Liver (tissue), 9 donors: ENCODE data around the gene PTTG2. TPM values are rescaled to one million over a fixed set of nuclear protein-coding genes. Genes with fewer than 3 reads are reported as not detected.

Source experiments
- DNase-seq: peaks from one replicate; pipeline ENCODE4 v3.0.0-alpha.2; 2017; ENCODE audit warnings: low spot score
- H3K27ac ChIP-seq, 2 donors: one replicate each; pipeline ENCODE4 v1.7.0; 2013; ENCODE audit warnings: inconsistent platforms in 2 of 2, low read length in 2 of 2, control low read depth in 1 of 2, low read depth in 1 of 2, mild to moderate bottlenecking in 1 of 2
- H3K27me3 ChIP-seq, 4 donors: one replicate each; pipeline versions ENCODE4 v1.6.1 to v1.7.0; 2013; ENCODE audit warnings: low read length in 3 of 4, inconsistent platforms in 1 of 4, mild to moderate bottlenecking in 1 of 4, moderate library complexity in 1 of 4; ENCODE audit not compliant: control insufficient read depth in 4 of 4, insufficient read depth in 4 of 4
- H3K36me3 ChIP-seq, 4 donors: one replicate each; pipeline versions ENCODE4 v1.6.1 to v1.7.0; 2013; ENCODE audit warnings: low read length in 3 of 4, mild to moderate bottlenecking in 3 of 4, low read depth in 1 of 4, moderate library complexity in 1 of 4; ENCODE audit not compliant: control insufficient read depth in 4 of 4, insufficient read depth in 3 of 4
- H3K4me1 ChIP-seq, 4 donors: one replicate each; pipeline versions ENCODE4 v1.6.1 to v1.7.0; 2013; ENCODE audit warnings: low read length in 3 of 4, mild to moderate bottlenecking in 3 of 4, moderate library complexity in 1 of 4; ENCODE audit not compliant: control insufficient read depth in 4 of 4, insufficient read depth in 4 of 4
- H3K4me3 ChIP-seq, 3 donors: one replicate each; pipeline versions ENCODE4 v1.6.1 to v1.7.0; 2013; ENCODE audit warnings: low read length in 3 of 3, control low read depth in 1 of 3, low read depth in 1 of 3, mild to moderate bottlenecking in 1 of 3
- H3K9ac ChIP-seq, 2 donors: one replicate each; pipeline ENCODE4 v1.7.0; 2013; ENCODE audit warnings: low read length in 2 of 2, mild to moderate bottlenecking in 2 of 2, moderate library complexity in 2 of 2, control low read depth in 1 of 2, low read depth in 1 of 2
- H3K9me3 ChIP-seq, 4 donors: one replicate each; pipeline versions ENCODE4 v1.6.1 to v1.7.0; 2013; ENCODE audit warnings: low read length in 3 of 4; ENCODE audit not compliant: control insufficient read depth in 4 of 4
- CTCF ChIP-seq: fragments of 150-350 bp; IDR thresholded peaks from 2 replicates; pipeline ENCODE4 v1.5.1; 2017; ENCODE audit warnings: improper control_type of control experiment, low read depth, low read length; ENCODE audit not compliant: missing input control
- EGR1 ChIP-seq, 2 donors: IDR thresholded peaks; 2 replicates each; pipeline ENCODE4 v1.6.1; 2016 to 2018; ENCODE audit warnings: antibody characterized with exemption in 2 of 2, low read depth in 2 of 2
- FOXA1 ChIP-seq: IDR thresholded peaks from 2 replicates; pipeline ENCODE4 v1.6.1; 2016; ENCODE audit warnings: antibody characterized with exemption
- FOXA2 ChIP-seq: IDR thresholded peaks from 2 replicates; pipeline ENCODE4 v1.6.1; 2016; ENCODE audit warnings: antibody characterized with exemption
- GABPA ChIP-seq, 2 donors: IDR thresholded peaks in 1 of 2; conservative IDR thresholded peaks in 1 of 2; 2 replicates each; pipeline ENCODE4 v1.6.1; 2016; ENCODE audit warnings: antibody characterized with exemption in 2 of 2, mild to moderate bottlenecking in 1 of 2, moderate library complexity in 1 of 2
- HNF4A ChIP-seq, 2 donors: conservative IDR thresholded peaks; 2 replicates each; pipeline ENCODE4 v1.6.1; 2016; ENCODE audit warnings: antibody characterized with exemption in 2 of 2, mild to moderate bottlenecking in 2 of 2
- HNF4G ChIP-seq: IDR thresholded peaks from 2 replicates; pipeline ENCODE4 v1.6.1; 2016; ENCODE audit warnings: antibody characterized with exemption
- JUND ChIP-seq, 2 donors: IDR thresholded peaks; 2 replicates each; pipeline ENCODE4 v1.6.1; 2016; ENCODE audit warnings: antibody characterized with exemption in 2 of 2
- MAX ChIP-seq: IDR thresholded peaks from 2 replicates; pipeline ENCODE4 v1.6.1; 2016; ENCODE audit warnings: antibody characterized with exemption
- NR2F2 ChIP-seq: IDR thresholded peaks from 2 replicates; pipeline ENCODE4 v1.6.1; 2016; ENCODE audit warnings: antibody characterized with exemption
- RAD21 ChIP-seq, 2 donors: IDR thresholded peaks; 2 replicates each; pipeline ENCODE4 v1.6.1; 2016; ENCODE audit warnings: antibody characterized with exemption in 2 of 2, mild to moderate bottlenecking in 2 of 2
- REST ChIP-seq: IDR thresholded peaks from 2 replicates; pipeline ENCODE4 v1.6.1; 2016; ENCODE audit warnings: antibody characterized with exemption, mild to moderate bottlenecking
- RXRA ChIP-seq, 2 donors: IDR thresholded peaks; 2 replicates each; pipeline ENCODE4 v1.6.1; 2017 to 2018; ENCODE audit warnings: antibody characterized with exemption in 2 of 2, mild to moderate bottlenecking in 1 of 2
- SP1 ChIP-seq: IDR thresholded peaks from 2 replicates; pipeline ENCODE4 v1.6.1; 2018; ENCODE audit warnings: antibody characterized with exemption, mild to moderate bottlenecking
- YY1 ChIP-seq: IDR thresholded peaks from 2 replicates; pipeline ENCODE4 v1.6.1; 2016; ENCODE audit warnings: antibody characterized with exemption, mild to moderate bottlenecking
- WGBS: extraction: QIAGEN DNeasy Blood & Tissue Kit; methylation state at CpG from one replicate; pipeline ENCODE4 v1.1.7; 2013; 5-methylcytosine and 5-hydroxymethylcytosine counted together
- polyA plus RNA-seq, 2 donors: library from polyadenylated mRNA; stranded (reverse) in 1 of 2; unstranded in 1 of 2; fragments of 200-250 nt in 1 of 2; fragments of >200 nt in 1 of 2; fragmentation: Nextera tagmentation in 1 of 2; extraction: Ambion mirVana in 1 of 2; gene quantifications; one replicate each; pipeline versions ENCODE4 v1.2.1 to v1.2.3, GENCODE V29; 2013 to 2015
- total RNA-seq, 2 donors: library from RNA; depleted of rRNA; stranded (reverse); fragments of >200 nt; gene quantifications; one replicate each; pipeline ENCODE4 v1.2.3, GENCODE V29; 2014
- TF ChIP-seq, protein P1 (sequence below): IDR thresholded peaks from 2 replicates; pipeline ENCODE4 v1.6.1; 2016; ENCODE audit warnings: antibody characterized with exemption
- TF ChIP-seq, protein P2 (sequence below): IDR thresholded peaks from 2 replicates; pipeline ENCODE4 v1.6.1; 2016; ENCODE audit warnings: antibody characterized with exemption
- donor health status: healthy.
- donor health status: healthy.
- donor health status: healthy.
- donor health status: healthy.
- donor health status: healthy.

PTTG2 gene
- total and polyA plus RNA-seq, 4 donors = 0.24 to 0.92 TPM; not detected in 2

DNA sequence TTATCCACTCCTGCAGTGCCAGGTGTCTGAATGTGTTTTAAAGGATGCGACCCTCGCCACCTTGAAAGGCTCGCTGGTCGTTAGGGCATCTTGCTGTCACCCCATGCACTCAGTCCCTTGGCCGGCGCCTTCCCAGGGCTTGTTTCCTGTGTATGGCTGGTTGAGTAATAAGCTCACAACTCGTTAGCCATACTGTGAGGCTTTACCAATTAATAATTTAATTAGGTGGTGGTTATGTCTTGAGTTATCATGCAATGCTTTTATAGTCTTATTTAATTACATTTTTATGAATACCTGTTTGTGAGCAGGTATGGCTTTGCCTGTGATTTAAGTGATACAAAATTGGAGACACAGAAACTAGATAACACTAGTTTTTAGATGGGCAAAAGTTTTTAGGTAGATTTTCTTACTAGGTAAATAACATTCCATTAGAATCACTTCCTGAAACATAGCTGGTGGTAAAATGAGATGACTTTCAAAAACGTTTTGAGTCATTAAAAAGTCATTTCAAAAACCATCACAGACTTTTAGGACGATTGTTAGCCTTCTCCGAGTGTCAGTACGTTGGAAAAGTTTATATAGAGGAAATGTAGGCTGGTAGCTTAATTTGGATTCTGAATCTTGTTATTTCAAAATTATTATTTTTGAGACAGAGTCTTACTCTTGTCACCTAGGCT lies 18.2 kb downstream of the PTTG2 start (continued):
- TF ChIP-seq HNF4A (conservative IDR thresholded peaks at IDR 0.05) = no peak
- TF ChIP-seq YY1 = no peak
- no peak for TF ChIP-seq SP1
- TF ChIP-seq, protein P1, sequence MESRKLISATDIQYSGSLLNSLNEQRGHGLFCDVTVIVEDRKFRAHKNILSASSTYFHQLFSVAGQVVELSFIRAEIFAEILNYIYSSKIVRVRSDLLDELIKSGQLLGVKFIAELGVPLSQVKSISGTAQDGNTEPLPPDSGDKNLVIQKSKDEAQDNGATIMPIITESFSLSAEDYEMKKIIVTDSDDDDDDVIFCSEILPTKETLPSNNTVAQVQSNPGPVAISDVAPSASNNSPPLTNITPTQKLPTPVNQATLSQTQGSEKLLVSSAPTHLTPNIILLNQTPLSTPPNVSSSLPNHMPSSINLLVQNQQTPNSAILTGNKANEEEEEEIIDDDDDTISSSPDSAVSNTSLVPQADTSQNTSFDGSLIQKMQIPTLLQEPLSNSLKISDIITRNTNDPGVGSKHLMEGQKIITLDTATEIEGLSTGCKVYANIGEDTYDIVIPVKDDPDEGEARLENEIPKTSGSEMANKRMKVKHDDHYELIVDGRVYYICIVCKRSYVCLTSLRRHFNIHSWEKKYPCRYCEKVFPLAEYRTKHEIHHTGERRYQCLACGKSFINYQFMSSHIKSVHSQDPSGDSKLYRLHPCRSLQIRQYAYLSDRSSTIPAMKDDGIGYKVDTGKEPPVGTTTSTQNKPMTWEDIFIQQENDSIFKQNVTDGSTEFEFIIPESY = no peak
- no peak for TF ChIP-seq JUND (IDR thresholded peaks at IDR 0.05)
- TF ChIP-seq RAD21 (IDR thresholded peaks at IDR 0.05) = no peak
- TF ChIP-seq, protein P2, sequence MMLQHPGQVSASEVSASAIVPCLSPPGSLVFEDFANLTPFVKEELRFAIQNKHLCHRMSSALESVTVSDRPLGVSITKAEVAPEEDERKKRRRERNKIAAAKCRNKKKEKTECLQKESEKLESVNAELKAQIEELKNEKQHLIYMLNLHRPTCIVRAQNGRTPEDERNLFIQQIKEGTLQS = no peak

GRCh38 chr4:37980246-37980645 lies 20.0 kb downstream of the PTTG2 start:
- no peak overlapping the region for H3K9ac ChIP-seq
- WGBS = 93% methylated on average over 1 of the region's 1 CpG
- H3K36me3 ChIP-seq = peaks cover 0 to 2% (median 0%) of the 10 kb centered on the region in 4 donors
- TF ChIP-seq, protein P1 = no peak
- TF ChIP-seq EGR1 (IDR thresholded peaks at IDR 0.05; ENCODE audit: low read depth in 2 of 2) (no peak), NR2F2 (no peak), YY1 (no peak), GABPA (IDR thresholded peaks at IDR 0.05 in 1 of 2, conservative IDR thresholded peaks at IDR 0.05 in 1 of 2) (no peak), JUND (IDR thresholded peaks at IDR 0.05) (no peak), SP1 (no peak)
- H3K27ac ChIP-seq = no peak overlapping the region
- no peaks in the 10 kb centered on the region for H3K9me3 ChIP-seq
- no peak for DNase-seq
- H3K4me1 ChIP-seq = peaks cover 4 to 22% (median 18%) of the 10 kb centered on the region in 4 donors
- H3K4me3 ChIP-seq = no peak overlapping the region
- no peaks in the 10 kb centered on the region for H3K27me3 ChIP-seq

DNA sequence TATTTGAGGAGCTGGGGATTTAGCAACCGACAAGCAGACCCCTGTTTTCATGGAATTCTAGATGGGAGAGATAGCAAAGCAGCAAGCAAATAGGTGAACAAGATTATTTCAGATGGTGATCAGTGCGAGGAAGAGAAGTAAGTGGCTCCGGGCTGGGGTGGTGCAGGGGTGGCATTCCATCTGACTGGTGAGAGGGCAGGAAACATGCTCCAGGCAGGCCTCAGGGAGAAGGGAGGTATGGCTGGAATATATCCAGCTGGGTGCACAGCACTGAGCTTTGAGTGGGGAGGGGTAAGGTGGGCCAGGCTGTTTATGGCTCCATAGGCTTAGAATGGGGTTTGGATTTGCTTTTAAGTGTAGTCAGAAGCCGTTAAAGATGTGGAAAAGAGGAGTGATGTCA lies 21.2 kb downstream of the PTTG2 start:
- no peak for DNase-seq
- TF ChIP-seq RXRA (IDR thresholded peaks at IDR 0.05) (no peak), YY1 (no peak), RAD21 (IDR thresholded peaks at IDR 0.05) (no peak), SP1 (no peak), HNF4G (no peak), HNF4A (conservative IDR thresholded peaks at IDR 0.05) (no peak), FOXA1 (no peak), MAX (no peak), REST (no peak), GABPA (IDR thresholded peaks at IDR 0.05 in 1 of 2, conservative IDR thresholded peaks at IDR 0.05 in 1 of 2) (no peak), JUND (IDR thresholded peaks at IDR 0.05) (no peak), NR2F2 (no peak), FOXA2 (no peak), CTCF (no peak), EGR1 (IDR thresholded peaks at IDR 0.05; ENCODE audit: low read depth in 2 of 2) (no peak)
- TF ChIP-seq, protein P1 = no peak

More for the DNA sequence above, 21.2 kb downstream of the PTTG2 start:
- no peak overlapping the region for H3K27ac ChIP-seq
- peaks cover 0 to 14% (median 11%) of the 10 kb centered on the region in 4 donors for H3K4me1 ChIP-seq
- peaks cover 0 to 2% (median 0%) of the 10 kb centered on the region in 4 donors for H3K36me3 ChIP-seq
- H3K9me3 ChIP-seq = no peaks in the 10 kb centered on the region
- no peak overlapping the region for H3K9ac ChIP-seq
- no peak overlapping the region for H3K4me3 ChIP-seq
- H3K27me3 ChIP-seq = no peaks in the 10 kb centered on the region
- WGBS = 88% methylated on average over 4 of the region's 4 CpGs
